ENCODE data around the gene SPTSSA. TPM values are rescaled to one million over a fixed set of nuclear protein-coding genes. Genes with fewer than 3 reads are reported as not detected.

SPTSSA gene
- total RNA-seq, 1 experiment from 2014 or later, result 24.5 TPM

GRCh38 chr14:34501004-34501580 is 39.1 kb upstream of the SPTSSA start (continued):
- TF ChIP-seq ARID4B (CRISPR knock-in tag; IDR thresholded peaks at IDR 0.05; ENCODE audit: borderline replicate concordance), result no peak
- no peak for TF ChIP-seq FOXP1 (CRISPR knock-in tag; IDR thresholded peaks at IDR 0.05; ENCODE audit: borderline replicate concordance)
- no peak for TF ChIP-seq CREM (CRISPR knock-in tag; IDR thresholded peaks at IDR 0.05)
- no peak for TF ChIP-seq NFE2L1 (CRISPR knock-in tag; IDR thresholded peaks at IDR 0.05)
- TF ChIP-seq MAX (CRISPR knock-in tag; IDR thresholded peaks at IDR 0.05), result no peak
- no peak for TF ChIP-seq AR (CRISPR knock-in tag; IDR thresholded peaks at IDR 0.05)
- TF ChIP-seq ZNF396 (CRISPR knock-in tag; IDR thresholded peaks at IDR 0.05; ENCODE audit: borderline replicate concordance), result no peak
- no peak for TF ChIP-seq GTF2I (CRISPR knock-in tag; conservative IDR thresholded peaks at IDR 0.05)
- no peak for TF ChIP-seq HMGA2 (CRISPR knock-in tag; IDR thresholded peaks at IDR 0.05)

GRCh38 chr14:34498684-34499412 is 36.8 kb upstream of the SPTSSA start:
- POLR2A ChIA-PET, result no interaction called here
- H3K36me3 Mint-ChIP-seq, result no peaks in the 10 kb centered on the region
- TF ChIP-seq ZBTB43 (CRISPR knock-in tag; IDR thresholded peaks at IDR 0.05), result no peak
- 0 out of 2 replicates have a peak, but pooled peaks have one; percentile 12 for TF ChIP-seq CTCF (IDR thresholded peaks at IDR 0.05)
- TF ChIP-seq IRF2 (CRISPR knock-in tag; IDR thresholded peaks at IDR 0.05; ENCODE audit: borderline replicate concordance, low read depth), result no peak
- TF ChIP-seq CREM (CRISPR knock-in tag; IDR thresholded peaks at IDR 0.05), result no peak
- no peak for TF ChIP-seq ZNF138 (CRISPR knock-in tag; conservative IDR thresholded peaks at IDR 0.05)
- TF ChIP-seq ZNF121 (CRISPR knock-in tag; IDR thresholded peaks at IDR 0.05), result no peak
- TF ChIP-seq NFATC4 (CRISPR knock-in tag; IDR thresholded peaks at IDR 0.05), result no peak
- no peak for TF ChIP-seq HMGXB4 (CRISPR knock-in tag; IDR thresholded peaks at IDR 0.05)
- H3K4me3 Mint-ChIP-seq, result no peak overlapping the region
- peaks cover 30% of the 10 kb centered on the region for H3K4me1 Mint-ChIP-seq
- ATAC-seq, result peak; percentile 20; the same call in 1 of the 2 replicates
- H3K27ac Mint-ChIP-seq, result no peak overlapping the region
- H3K9me3 Mint-ChIP-seq, result no peaks in the 10 kb centered on the region
- no peak for DNase-seq (ENCODE audit: low spot score)
- H3K27me3 Mint-ChIP-seq (ENCODE audit: low read depth), result no peaks in the 10 kb centered on the region
- CTCF ChIA-PET, result interaction anchor here (0.8 to 3.5 kb wide), 3 partner anchors 167 to 176 kb away, joined by 3 to 23 read pairs (median 5); no protein-coding TSS in a partner anchor
